Hindlimb muscle (tissue), 1 donor: ENCODE measurements around the gene FAM72D. TPM values are rescaled to one million over a fixed set of nuclear protein-coding genes. Genes with fewer than 3 reads are reported as not detected.
A peak's percentile ranks its signal among the peaks of the same experiment; 100 is the strongest.
"Not testable (repeated sequence)": the region's sequence is repeated elsewhere in the genome, so short reads cannot be mapped to it uniquely, and the experiment has no call there.

Source experiments
- DNase-seq: peaks from one replicate; pipeline ENCODE4 v3.0.0-alpha.2; 2013
- polyA plus RNA-seq: library from polyadenylated mRNA; unstranded; fragments of 120-200 nt; gene quantifications from one replicate; pipeline ENCODE4 v1.2.1, GENCODE V29; 2013; ENCODE audit not compliant: insufficient read length

Gene FAM72D
- polyA plus RNA-seq, 1 donor: 2.8 TPM

DNA sequence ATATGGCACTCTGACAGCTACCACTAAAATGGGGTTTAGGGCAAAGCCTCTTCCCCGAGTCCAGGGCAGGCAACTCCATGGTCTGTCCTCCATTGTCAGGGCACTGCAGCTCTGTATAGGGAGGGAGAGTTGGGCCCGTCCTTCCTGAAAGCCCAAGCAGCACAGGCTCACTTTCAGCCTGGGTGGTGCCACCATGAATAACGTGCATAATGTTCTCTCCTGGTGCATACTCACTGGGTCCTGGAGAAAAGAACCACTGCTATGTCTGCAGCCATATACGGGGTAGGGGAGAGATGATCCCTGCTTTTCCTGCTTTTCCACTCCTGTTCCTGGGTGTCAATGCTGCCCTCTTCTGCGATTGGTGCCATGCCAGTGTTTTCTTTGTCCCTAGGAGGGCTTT is 60.1 kb downstream of the FAM72D start:
- DNase-seq: not testable (repeated sequence)

GRCh38 chr1:145156891-145157610 is 61.3 kb downstream of the FAM72D start:
- DNase-seq: peak; percentile 58

GRCh38 chr1:145157715-145158114 is 61.9 kb downstream of the FAM72D start:
- DNase-seq: not testable (repeated sequence)

DNA sequence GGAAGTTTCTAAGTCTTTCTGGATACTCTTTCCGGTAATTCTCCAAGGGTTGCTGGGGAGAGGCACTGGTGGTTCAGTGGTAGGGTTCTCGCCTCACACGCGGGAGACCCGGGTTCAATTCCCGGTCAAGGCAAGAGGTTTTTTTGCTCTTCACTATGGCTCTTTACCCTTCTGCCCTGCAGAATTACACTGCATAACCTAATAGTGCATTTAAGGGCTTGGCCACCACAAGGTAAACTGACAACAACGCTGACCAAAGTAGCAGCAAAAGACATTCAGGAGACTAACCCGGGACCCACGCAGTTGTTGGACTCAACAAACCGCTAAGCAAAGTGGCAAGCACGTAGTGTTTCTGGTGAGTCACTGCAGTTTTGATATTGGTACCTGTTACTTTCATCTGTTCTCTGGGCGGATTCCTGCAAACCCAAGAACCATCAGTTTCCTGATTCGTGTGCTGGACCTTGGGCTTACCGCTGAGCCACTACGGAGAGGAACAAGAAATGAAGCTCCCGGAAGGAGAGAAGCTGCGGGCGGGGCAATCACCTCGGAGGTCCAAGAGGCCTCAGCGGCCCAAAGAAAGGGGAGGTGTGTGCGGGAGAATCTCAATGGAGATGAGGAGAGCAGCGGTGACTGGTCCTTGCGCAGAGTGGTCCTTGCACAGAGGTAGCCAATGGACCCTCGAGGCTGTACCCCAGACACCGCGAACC is 65.4 kb downstream of the FAM72D start:
- DNase-seq: not testable (repeated sequence)

Other genes with a start within 250 kb of the FAM72D start
- gene SRGAP2B, start 646 bp upstream of the FAM72D start, polyA plus RNA-seq: 48.0 TPM
- not detected for gene PPIAL4D, start 146.2 kb downstream of the FAM72D start, polyA plus RNA-seq